GM18499 (cell line): Measurements from ENCODE around the gene SLC45A2.
"Not testable (repeated sequence)": the region's sequence is repeated elsewhere in the genome, so short reads cannot be mapped to it uniquely, and the experiment has no call there.

Experiments used
- ATAC-seq: cut with Tn5 transposase; IDR thresholded peaks from one replicate; pipeline ENCODE4 v1.9.1; 2021; ENCODE audit warnings: moderate number of reproducible peaks; ENCODE audit not compliant: insufficient read depth, unreplicated experiment

The SLC45A2 gene, protein sequence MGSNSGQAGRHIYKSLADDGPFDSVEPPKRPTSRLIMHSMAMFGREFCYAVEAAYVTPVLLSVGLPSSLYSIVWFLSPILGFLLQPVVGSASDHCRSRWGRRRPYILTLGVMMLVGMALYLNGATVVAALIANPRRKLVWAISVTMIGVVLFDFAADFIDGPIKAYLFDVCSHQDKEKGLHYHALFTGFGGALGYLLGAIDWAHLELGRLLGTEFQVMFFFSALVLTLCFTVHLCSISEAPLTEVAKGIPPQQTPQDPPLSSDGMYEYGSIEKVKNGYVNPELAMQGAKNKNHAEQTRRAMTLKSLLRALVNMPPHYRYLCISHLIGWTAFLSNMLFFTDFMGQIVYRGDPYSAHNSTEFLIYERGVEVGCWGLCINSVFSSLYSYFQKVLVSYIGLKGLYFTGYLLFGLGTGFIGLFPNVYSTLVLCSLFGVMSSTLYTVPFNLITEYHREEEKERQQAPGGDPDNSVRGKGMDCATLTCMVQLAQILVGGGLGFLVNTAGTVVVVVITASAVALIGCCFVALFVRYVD

DNA sequence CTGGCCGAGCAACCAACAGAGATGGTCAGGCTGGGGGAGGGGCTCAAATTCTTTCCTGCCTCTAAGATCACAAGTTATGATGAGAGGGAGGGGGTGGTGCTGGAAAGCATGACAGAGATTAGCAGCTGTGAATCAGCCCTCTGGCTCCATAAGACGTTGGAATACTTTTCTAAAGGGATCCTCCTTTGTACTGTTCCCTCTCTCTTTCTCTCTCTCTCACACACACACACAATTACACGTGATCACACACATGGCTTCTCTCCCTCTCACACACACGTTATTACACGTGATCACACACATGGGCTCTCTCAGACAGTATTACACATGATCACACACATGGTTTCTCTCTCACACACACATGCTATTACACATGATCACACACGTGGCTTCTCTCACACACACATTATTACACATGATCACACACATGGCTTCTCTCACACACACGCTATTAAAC is at the start of gene SLC45A2:
Gene SLC45A2 (minus strand): TSS at position 23 of the 454 bp plus-strand sequence. CDS start 110 bp downstream, outside the sequence.
- ATAC-seq: no peak

DNA sequence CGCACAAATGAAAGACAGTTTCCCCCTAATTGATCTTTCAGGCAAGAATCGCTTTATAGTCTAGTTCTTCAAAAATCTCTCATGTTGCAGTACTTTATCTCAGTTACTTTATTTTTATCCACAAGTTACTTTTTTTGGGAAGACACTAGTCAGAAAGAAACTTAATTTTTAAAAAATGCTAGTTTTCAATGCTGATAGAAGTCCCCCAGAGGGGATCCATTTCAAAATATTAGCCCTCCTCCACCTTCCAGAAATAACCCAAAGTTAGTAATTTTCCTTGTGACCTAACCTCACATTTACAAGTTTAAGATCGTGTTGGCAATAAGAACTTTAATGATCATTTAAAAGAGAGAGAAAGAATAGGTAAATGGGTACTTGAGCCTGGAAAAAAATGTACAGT is 47.5 kb upstream of the SLC45A2 start:
- ATAC-seq: no peak

DNA sequence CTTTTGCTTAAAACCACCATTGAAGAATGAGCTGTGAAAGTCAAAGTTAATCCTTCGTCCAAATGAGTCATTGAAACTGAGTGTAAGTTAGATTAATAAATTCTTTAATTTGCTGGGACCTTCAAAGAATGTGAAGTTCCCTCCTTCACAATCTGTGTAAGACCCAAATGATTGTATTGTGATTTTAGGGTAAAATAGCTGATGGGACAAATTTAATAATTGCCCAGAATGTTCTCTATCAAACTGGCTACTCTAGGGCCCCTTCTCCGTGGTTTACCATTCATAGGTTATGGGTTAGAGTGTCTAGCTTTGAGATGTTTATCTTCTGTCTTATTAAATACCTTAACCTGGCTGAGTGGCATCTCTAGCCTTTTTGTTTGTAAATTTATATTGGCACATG is 46.6 kb upstream of the SLC45A2 start:
- ATAC-seq: no peak

DNA sequence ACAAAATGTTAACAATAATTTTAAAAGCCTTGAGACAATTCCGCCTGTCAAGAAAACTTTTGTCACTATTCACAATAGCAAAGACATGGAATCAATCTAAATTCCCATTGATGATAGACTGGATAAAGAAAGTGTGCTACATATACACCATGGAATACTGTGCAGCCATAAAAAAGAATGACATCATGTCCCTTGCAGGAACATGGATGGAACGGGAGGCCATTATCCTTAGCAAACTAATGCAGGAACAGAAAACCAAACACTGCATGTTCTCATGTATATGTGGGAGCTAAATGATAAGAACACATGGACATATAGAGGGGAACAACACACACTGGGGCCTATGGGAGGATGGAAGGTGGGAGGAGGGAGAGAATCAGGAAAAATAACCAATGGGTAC is 46.1 kb upstream of the SLC45A2 start:
- not testable (repeated sequence) for ATAC-seq

DNA sequence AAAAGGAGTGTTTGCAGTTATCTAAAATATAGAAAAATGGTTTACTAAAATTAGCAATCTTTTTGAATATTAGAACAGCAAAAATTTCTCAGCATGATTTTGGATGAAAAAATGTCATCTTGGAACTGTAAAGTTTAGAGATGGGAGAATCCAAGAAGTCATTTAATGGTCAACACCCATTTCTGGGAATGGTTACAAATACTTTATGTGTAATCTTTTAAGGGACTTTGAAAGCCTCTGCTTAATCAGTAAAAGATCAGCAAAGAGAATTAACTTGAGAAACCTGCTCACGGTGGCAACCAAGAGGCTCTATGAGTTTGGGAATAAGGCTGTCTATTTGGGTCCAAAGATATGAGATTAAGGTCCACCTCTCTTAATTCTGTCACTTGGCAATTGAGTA is 45.6 kb upstream of the SLC45A2 start:
- ATAC-seq: no peak

DNA sequence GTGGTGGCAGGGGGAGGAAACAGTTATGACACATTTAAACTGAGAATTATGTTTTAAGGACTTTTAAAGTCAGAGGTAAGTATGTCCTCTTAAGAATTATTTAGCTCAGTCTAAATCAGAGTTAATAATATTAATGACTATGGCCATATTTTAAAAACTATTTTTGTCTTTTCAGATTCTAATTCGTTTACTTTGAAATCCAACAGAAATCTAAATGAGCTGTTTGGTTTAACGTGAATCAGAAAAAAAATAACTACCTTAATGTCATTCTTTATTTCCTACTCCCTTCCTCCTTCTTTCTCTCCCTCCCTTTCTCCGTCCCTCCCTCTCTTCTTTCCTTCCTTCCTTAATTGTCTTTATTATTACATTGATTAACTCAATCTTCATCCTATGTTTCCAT is 43.9 kb upstream of the SLC45A2 start:
- ATAC-seq: no peak

DNA sequence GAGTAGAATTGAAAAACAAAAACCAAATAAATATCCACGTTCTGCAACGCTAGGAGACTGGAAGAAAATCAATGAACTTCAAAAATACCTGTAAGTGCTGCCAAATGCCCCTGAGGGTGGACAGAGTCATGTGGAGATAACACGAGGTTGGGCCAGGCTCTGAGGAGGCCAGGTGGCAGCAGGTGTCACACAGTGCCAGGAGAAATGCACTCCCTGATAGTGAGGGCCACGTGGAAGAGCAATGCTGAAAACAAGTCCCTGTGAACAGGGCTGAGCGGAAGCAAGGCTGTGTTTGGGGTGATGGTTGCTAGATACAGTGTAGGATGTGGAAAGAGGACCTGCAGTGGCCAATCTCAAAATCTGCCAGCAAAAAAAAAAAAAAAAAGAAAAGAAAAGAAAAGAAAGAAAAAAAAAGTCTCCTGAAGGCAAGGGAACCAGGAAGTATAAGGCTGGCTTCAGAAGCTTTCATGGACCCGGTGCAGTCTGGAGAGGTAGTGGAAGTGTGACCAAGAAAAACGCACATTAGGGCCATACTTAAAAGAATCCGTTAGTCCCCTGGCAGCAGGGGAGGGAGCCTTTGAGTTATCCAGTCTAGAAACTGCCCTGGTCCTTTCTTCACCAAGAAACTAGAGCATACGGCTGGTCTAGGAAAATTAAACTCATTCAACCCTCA is 41.7 kb upstream of the SLC45A2 start:
- ATAC-seq: no peak

DNA sequence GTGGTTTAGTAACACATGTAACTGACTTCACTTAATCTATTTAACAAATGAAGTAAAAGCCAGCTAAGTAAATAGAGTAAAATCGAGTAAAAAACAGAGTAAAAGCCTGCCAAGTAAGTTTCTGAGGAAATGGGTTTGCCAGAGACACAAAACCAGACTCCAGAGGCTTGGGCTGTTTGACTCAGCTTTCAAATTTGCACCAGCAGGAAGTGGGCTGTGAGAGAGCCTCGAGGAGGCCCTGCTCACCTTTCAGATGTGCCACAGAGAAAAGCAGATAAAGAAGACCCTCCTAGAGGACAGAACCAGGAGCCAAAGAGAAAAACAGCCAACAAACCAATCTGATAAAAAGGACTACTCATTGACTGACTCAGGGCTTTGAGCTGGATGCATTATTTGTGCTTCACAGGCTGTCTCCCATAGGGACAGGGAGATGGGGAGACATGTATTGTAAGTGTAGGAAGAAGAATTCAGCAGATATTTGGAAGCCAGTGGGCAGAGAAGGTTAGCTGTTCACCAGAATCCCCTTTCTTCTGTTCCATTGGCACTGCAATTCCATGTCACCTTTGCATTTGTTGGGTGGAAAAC is 37.7 kb upstream of the SLC45A2 start:
- peak; percentile 75 for ATAC-seq

DNA sequence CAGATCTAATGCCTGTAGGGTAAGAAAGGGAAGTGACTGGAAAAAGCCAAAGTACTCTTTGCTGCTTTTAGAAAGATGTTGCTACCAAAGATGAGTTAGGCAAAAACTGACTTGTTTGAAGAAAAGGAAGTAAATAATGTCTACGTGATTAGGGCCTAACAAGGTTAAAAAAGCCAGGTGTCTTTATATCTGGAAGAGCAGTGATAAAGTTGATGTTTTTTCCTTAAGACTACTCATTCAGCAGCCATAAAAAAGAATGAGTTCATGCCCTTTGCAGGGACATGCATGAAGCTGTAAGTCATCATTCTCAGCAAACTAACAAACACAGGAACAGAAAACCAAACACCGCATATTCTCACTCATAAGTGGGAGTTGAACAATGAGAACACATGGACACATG is 36.8 kb upstream of the SLC45A2 start:
- no peak for ATAC-seq

DNA sequence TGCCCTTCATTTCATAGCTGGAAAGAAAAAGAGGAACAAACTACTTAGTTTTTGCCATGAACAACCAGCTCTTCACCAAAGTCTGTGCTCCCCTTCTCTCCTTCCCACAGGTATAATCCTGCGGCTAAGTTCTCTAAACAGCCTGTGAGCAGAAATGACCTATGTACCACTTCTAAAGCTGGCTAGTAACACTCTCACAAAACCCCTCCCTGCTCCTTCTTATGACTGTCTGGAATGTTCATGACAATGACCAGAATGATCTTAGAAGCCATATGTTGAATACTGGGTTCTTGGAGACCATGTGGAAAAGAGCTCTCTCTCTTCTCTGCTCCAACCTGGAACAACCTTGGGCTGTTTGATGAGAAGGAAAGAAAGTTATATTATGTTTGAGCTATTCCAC is 36.2 kb upstream of the SLC45A2 start:
- ATAC-seq: no peak

DNA sequence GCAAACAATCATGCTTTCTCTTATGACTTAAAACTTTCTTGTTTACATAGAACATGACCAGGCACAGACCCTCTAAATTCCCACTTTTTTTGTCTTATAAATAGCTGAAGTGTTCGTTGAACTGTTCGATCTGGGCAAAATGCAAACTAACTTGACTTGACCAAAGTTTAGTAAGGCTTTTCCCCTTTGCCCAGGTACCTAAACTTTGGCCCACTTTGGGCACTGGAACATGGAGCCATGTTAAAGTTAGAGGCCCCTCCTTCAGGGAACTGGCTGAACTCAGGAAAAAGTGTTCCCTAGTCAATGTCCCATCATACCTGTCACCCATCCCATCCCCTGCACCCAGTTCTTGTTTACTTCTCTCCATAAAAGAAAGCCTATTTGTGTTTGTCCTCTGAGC is 32.8 kb upstream of the SLC45A2 start:
- ATAC-seq: no peak

DNA sequence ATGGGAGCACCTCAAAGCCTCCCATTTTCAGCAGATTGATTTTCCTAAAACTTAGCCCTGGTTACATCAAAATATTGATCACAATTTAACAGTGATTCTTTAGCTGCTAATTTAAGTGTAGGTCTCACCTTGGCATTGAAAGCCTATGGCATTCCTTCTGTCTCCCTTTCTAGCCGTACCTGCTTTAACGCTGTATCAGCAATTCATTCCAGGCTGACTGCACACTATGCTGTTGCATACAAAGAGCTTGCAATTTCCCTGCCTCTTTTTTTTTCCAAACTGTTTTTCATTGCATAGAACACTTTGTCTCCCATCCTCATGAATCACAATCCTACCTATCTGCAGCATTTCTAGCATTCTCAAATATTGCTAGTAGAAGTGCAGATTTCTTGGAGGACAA is 32.3 kb upstream of the SLC45A2 start:
- no peak for ATAC-seq

DNA sequence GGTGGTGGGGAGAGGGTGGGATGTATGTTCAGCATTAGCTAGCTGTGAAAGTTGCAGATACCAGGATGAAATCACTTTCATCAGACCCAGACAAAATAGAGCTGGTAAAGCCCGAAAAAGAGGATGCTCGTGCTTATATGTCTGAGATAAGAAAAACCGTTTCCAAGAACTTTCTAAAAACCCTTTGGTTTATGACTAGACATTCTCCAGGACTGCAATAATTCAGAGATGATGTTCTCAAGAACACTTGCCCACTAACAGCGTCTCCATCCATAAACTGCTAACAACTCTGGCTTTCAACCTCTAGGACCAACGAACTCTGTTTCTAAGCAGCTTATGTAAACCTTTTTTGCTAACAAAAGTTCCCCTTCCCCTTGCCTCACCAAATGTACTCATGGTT is 31.7 kb upstream of the SLC45A2 start:
- no peak for ATAC-seq

DNA sequence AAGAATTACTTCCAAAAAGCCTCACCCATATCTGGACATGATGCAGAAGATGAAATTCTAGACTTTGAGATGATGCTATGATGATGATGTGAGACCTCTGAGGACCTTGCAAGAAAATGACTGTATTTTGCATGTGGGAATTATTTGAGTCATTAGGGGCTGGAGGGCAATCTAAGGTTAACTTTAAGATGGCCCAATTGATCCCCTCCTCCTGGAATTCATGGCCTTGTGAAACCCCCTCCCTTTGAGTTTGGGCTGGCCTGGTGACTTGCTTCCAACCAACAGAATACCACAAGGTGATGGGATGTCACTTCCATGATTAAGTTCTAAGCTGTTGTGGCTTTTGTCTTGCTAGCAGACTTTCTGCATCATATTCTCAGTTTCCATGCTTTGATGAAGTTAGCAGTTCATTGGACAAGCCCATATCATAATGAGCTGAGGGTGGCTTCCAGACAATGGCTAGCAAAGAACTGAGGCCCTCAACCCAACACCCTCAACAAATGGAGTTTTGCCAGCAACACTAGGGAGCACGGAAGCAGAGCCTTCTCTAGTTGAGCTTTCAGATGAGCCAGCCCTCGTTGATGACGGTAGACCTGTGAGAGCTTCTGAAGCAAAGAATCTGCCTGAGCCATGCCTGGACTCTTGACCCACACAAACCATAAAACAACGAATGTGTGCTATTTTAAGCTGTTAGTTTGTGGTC is 30.8 kb upstream of the SLC45A2 start:
- no peak for ATAC-seq

DNA sequence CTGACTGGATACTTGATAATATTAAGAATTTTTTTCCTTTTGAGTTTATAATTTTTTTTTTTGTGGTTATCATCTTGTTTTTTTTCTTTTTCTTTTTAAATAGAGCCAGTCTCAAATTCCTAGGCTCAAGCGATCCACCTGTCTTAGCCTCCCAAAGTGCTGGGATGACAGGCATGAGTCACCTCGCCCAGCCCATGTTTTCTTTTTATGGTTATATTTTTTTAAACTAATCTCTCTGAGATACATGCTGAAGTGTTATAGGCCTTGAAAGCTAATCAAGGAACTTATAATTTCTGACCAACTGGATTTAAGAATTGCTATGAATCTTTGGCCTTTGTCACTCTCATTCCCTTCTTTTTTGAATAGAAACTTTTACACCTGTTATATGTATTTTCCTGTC is 30.1 kb upstream of the SLC45A2 start:
- ATAC-seq: no peak

DNA sequence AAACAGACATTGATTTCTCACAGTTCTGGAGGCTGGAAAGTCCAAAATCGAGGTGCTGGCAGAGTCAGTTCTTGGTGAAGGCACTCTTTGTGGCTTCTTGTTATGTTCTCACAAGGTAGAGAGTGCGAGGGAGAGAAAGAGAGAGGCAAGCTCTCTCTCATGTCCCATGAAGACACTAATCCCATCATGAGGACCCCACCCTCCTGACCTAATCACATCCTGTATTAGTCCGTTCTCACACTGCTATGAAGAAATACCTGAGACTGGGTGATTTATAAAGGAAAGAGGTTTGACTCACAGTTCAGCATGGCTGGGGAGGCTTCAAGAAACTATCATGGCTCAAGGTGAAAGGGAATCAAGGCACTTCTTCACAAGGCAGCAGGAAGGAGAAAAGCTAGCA is 29.1 kb upstream of the SLC45A2 start:
- ATAC-seq: no peak

DNA sequence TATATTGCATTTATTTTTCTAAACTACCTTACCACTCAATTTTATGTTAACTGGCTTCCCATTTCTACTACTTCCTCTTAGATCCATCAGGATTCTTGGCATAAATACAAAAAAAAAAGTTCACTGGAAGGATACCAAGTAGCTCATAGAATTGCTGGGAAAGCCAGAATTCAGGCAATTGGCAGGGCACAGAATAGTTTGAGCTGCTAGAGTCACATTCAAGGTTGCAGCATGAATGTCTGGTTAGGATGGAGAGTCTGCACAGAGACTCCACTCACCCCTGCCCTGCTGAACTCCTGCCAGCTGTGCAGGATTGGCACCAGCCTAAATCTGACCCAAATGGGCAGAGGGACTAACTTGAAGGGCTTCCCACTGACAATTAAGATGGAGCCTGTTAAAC is 28.3 kb upstream of the SLC45A2 start:
- no peak for ATAC-seq

DNA sequence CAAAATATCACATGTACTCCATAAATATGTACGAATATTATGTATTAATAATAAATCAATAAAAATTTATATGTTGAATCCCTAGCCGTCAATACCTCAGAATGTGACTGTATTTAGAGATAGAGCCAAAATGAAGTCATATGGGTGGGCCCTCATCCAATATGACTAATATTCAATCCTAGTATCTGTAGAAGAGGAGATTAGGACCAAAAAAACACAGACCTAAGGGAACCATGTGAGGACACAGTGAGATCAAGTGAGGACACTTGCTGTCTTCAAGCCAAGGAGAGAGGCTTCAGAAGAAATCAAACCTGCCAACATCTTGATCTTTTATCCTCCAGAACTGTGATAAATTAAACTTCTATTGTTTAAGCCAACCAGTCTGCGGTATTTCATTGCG is 27.0 kb upstream of the SLC45A2 start:
- no peak for ATAC-seq

DNA sequence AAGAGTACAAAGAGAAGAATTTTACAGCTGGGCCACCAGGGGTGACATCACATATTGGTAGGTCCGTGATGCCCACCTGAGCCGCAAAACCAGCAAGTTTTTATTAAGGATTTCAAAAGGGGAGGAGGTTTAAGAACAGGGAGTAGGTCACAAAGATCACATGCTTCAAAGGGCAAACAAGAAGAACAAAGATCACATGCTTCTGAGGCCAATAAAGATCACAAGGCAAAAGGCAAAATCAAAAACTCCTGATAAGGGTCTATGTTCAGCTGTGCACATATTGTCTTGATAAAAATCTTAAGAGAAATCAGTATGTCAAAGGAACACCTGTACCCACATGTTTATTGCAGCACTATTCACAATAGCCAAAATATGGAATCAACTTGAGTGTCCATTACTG is 25.7 kb upstream of the SLC45A2 start:
- not testable (repeated sequence) for ATAC-seq

DNA sequence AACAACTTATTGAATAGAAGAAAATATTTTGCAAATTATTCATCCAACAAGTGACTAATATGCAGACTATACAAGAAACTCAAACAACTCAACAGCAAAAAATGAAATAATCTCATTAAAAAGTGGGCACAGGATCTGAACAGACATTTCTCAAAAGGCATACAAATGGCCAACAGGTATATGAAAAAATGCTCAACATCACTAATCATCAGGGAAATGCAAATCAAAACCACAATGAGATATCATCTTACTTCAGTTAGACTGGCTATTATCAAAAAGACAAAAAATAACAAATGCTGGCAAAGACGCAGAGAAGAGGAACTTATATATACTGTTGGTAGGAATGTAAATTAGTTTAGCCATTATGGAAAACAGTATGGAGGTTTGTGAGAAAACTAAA is 25.1 kb upstream of the SLC45A2 start:
- ATAC-seq: no peak

DNA sequence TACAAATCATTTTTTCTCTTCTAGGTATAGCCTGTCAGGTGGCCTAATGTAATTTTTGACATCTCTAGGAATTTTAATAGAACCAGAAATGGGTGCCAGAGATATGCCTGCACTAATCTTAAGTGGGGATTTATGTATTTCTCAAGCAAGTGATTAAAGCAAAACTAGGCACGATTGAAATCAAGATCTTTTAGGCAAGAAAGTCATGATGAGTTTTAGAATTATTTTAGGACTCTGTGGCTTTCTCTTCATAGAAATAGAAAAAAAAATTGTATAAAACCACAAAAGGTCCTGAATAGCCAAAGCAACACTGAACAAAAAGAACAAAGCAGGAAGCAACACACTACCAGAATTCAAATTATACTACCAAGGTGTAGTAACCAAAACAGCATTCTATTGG is 24.3 kb upstream of the SLC45A2 start:
- ATAC-seq: no peak
